Measurements from ENCODE around the gene TMEM250.

GRCh38 chr9:136136127-136136925 is 17.7 kb upstream of the TMEM250 start:
- no peak for TF ChIP-seq EP300 (IDR thresholded peaks at IDR 0.05)
- TF ChIP-seq CTCF (IDR thresholded peaks at IDR 0.05) = no peak
- TF ChIP-seq POLR2AphosphoS5 (IDR thresholded peaks at IDR 0.05) = no peak

Data from gastroesophageal sphincter (tissue), 3 donors.